IMR-90 (cell line): ENCODE measurements around the gene CEP104. TPM values are rescaled to one million over a fixed set of nuclear protein-coding genes. Genes with fewer than 3 reads are reported as not detected.

Experiments
- ATAC-seq: fragments of 200-7000 bp; cut with Tn5 transposase; 2 replicates; pipeline ENCODE4 v1.9.1; 2020; ENCODE audit warnings: low read depth, mild to moderate bottlenecking, moderate library complexity
- BruUV-seq: library from RNA; stranded (reverse); fragments of 400-500 nt; replicated peaks from 2 replicates; lab custom pipeline; 2021; lab: Mats Ljungman, UMichigan
- CTCF ChIA-PET: fragments of 300-600 bp; formaldehyde crosslinking; extraction: SDS; loops from one replicate; lab custom pipeline; 2021; ENCODE audit warnings: antibody characterized with exemption; lab: Yijun Ruan, JAX
- POLR2A ChIA-PET: fragments of 300-600 bp; sonication (Branson Sonifier 250); formaldehyde crosslinking; loops from one replicate; lab custom pipeline; 2022; ENCODE audit warnings: antibody characterized with exemption; ENCODE audit not compliant: unreplicated experiment; lab: Charles Lee
- DNase-seq: peaks from one replicate; pipeline ENCODE4 v3.0.0; 2013
- H2AFZ ChIP-seq: replicated peaks from 2 replicates; pipeline ENCODE3; 2013; ENCODE audit warnings: low read length, mild to moderate bottlenecking; ENCODE audit not compliant: poor library complexity
- H2AK5ac ChIP-seq: 2 replicates; pipeline ENCODE4 v1.6.1; 2013; ENCODE audit warnings: low read depth, low read length, inconsistent platforms
- H2AK9ac ChIP-seq: replicated peaks from 2 replicates; pipeline ENCODE3; 2013; ENCODE audit warnings: mild to moderate bottlenecking, low read depth, low read length, moderate library complexity; ENCODE audit not compliant: poor library complexity
- H2BK120ac ChIP-seq: 2 replicates; pipeline ENCODE4 v1.6.1; 2013; ENCODE audit warnings: low read depth, low read length, inconsistent platforms
- H2BK15ac ChIP-seq: 3 replicates; pipeline ENCODE4 v1.6.1; 2013; ENCODE audit warnings: low read depth, low read length, inconsistent platforms
- H2BK20ac ChIP-seq: 2 replicates; pipeline ENCODE4 v1.6.1; 2013; ENCODE audit warnings: low read depth, mild to moderate bottlenecking, inconsistent platforms, low read length, moderate library complexity
- H2BK5ac ChIP-seq: 2 replicates; pipeline ENCODE4 v1.6.1; 2013; ENCODE audit warnings: mild to moderate bottlenecking, low read depth, low read length, inconsistent platforms; ENCODE audit not compliant: poor library complexity, severe bottlenecking
- H3K14ac ChIP-seq: replicated peaks from 2 replicates; pipeline ENCODE4 v1.6.1; 2013; ENCODE audit warnings: low read depth, low read length, inconsistent platforms
- H3K18ac ChIP-seq: 2 replicates; pipeline ENCODE4 v1.6.1; 2013; ENCODE audit warnings: low read depth, low read length, control low read depth
- H3K23ac ChIP-seq: 2 replicates; pipeline ENCODE4 v1.6.1; 2013; ENCODE audit warnings: low read depth, low read length, inconsistent platforms
- H3K27ac ChIP-seq: 2 replicates; pipeline ENCODE4 v1.5.1; 2013; ENCODE audit warnings: mild to moderate bottlenecking, control low read depth, low read length; ENCODE audit not compliant: insufficient read depth
- H3K27me3 ChIP-seq: 2 replicates; pipeline ENCODE4 v1.6.1; 2013; ENCODE audit warnings: low read length; ENCODE audit not compliant: control insufficient read depth, insufficient read depth
- H3K36me3 ChIP-seq: 2 replicates; pipeline ENCODE4 v1.6.1; 2013; ENCODE audit warnings: low read length, mixed read lengths; ENCODE audit not compliant: control insufficient read depth, insufficient read depth
- H3K4ac ChIP-seq: 2 replicates; pipeline ENCODE4 v1.6.1; 2013; ENCODE audit warnings: low read depth, low read length, inconsistent platforms
- H3K4me1 ChIP-seq: 2 replicates; pipeline ENCODE4 v1.6.1; 2013; ENCODE audit warnings: low read length, mixed read lengths; ENCODE audit not compliant: control insufficient read depth, insufficient read depth
- H3K4me2 ChIP-seq: 2 replicates; pipeline ENCODE4 v1.6.1; 2013; ENCODE audit warnings: low read depth, mild to moderate bottlenecking, control low read depth, low read length, moderate library complexity
- H3K4me3 ChIP-seq: 2 replicates; pipeline ENCODE4 v1.5.1; 2013; ENCODE audit warnings: low read depth, mild to moderate bottlenecking, control low read depth, low read length, moderate library complexity; ENCODE audit not compliant: insufficient read depth
- H3K56ac ChIP-seq: 2 replicates; pipeline ENCODE4 v1.6.1; 2013; ENCODE audit warnings: low read length, inconsistent platforms; ENCODE audit not compliant: insufficient read depth; ENCODE audit errors: extremely low read depth
- H3K79me1 ChIP-seq, 2 experiments: 2 replicates each; pipeline ENCODE4 v1.6.1; 2013; ENCODE audit warnings: low read length in 2 of 2, inconsistent platforms in 1 of 2, low read depth in 1 of 2
- H3K9ac ChIP-seq: 2 replicates; pipeline ENCODE4 v1.6.1; 2013; ENCODE audit warnings: low read depth, low read length, control low read depth
- H3K9me1 ChIP-seq: 2 replicates; pipeline ENCODE4 v1.6.1; 2013; ENCODE audit warnings: low read length, inconsistent platforms; ENCODE audit not compliant: insufficient read depth
- H3K9me3 ChIP-seq: 2 replicates; pipeline ENCODE4 v1.6.1; 2013; ENCODE audit warnings: low read length; ENCODE audit not compliant: control insufficient read depth, insufficient read depth
- H4K20me1 ChIP-seq: 2 replicates; pipeline ENCODE4 v1.6.1; 2013; ENCODE audit warnings: low read length, inconsistent platforms; ENCODE audit not compliant: insufficient read depth
- H4K5ac ChIP-seq: 2 replicates; pipeline ENCODE4 v1.6.1; 2013; ENCODE audit warnings: mild to moderate bottlenecking, low read depth, low read length, control low read depth
- H4K8ac ChIP-seq, 2 experiments: 2 replicates each; pipeline ENCODE4 v1.6.1; 2013; ENCODE audit warnings: low read depth in 2 of 2, low read length in 2 of 2, control low read depth in 1 of 2, inconsistent platforms in 1 of 2
- H4K91ac ChIP-seq: 2 replicates; pipeline ENCODE4 v1.6.1; 2013; ENCODE audit warnings: low read depth, low read length, inconsistent platforms; ENCODE audit not compliant: insufficient read depth
- CEBPB ChIP-seq: IDR thresholded peaks from 2 replicates; pipeline ENCODE4 v1.6.1; 2012; ENCODE audit warnings: low read depth, low read length, improper control_type of control experiment
- CHD1 ChIP-seq: IDR thresholded peaks from 2 replicates; pipeline ENCODE4 v1.6.1; 2012; ENCODE audit warnings: low read depth, low read length, improper control_type of control experiment
- CTCF ChIP-seq: conservative IDR thresholded peaks from 2 replicates; pipeline ENCODE4 v1.5.1; 2012; ENCODE audit warnings: mild to moderate bottlenecking, low read depth, low read length, improper control_type of control experiment
- ELK1 ChIP-seq: fragments of 150-350 bp; IDR thresholded peaks from 2 replicates; pipeline ENCODE4 v1.6.1; 2016; ENCODE audit warnings: low read depth, mild to moderate bottlenecking, low read length, moderate library complexity, borderline replicate concordance
- FOS ChIP-seq: fragments of 150-350 bp; IDR thresholded peaks from 2 replicates; pipeline ENCODE4 v1.6.1; 2016; ENCODE audit warnings: low read depth, low read length
- MAFK ChIP-seq: IDR thresholded peaks from 2 replicates; pipeline ENCODE4 v1.6.1; 2012; ENCODE audit warnings: low read depth, low read length, improper control_type of control experiment
- MAZ ChIP-seq: IDR thresholded peaks from 2 replicates; pipeline ENCODE4 v1.6.1; 2012; ENCODE audit warnings: low read depth, mild to moderate bottlenecking, low read length, improper control_type of control experiment, moderate library complexity, borderline replicate concordance
- MXI1 ChIP-seq: IDR thresholded peaks from 2 replicates; pipeline ENCODE4 v1.6.1; 2012; ENCODE audit warnings: low read depth, mild to moderate bottlenecking, low read length, moderate library complexity, borderline replicate concordance
- NFE2L2 ChIP-seq: fragments of 150-350 bp; IDR thresholded peaks from 2 replicates; pipeline ENCODE4 v1.6.1; 2016; ENCODE audit warnings: low read depth, mild to moderate bottlenecking, low read length
- POLR2A ChIP-seq: IDR thresholded peaks from 2 replicates; pipeline ENCODE4 v1.6.1; 2012; ENCODE audit warnings: mild to moderate bottlenecking, low read depth, low read length
- RCOR1 ChIP-seq: IDR thresholded peaks from 2 replicates; pipeline ENCODE4 v1.6.1; 2012; ENCODE audit warnings: mild to moderate bottlenecking, low read length, improper control_type of control experiment; ENCODE audit not compliant: insufficient replicate concordance
- RFX5 ChIP-seq: IDR thresholded peaks from 2 replicates; pipeline ENCODE4 v1.8.0; 2012; ENCODE audit warnings: low read depth, mild to moderate bottlenecking, low read length, moderate library complexity
- SMC3 ChIP-seq: fragments of 150-350 bp; IDR thresholded peaks from 2 replicates; pipeline ENCODE4 v1.6.1; 2016; ENCODE audit warnings: low read depth, mild to moderate bottlenecking, antibody characterized with exemption, low read length, moderate library complexity
- USF2 ChIP-seq: fragments of 150-350 bp; IDR thresholded peaks from 2 replicates; pipeline ENCODE4 v1.6.1; 2017; ENCODE audit warnings: mild to moderate bottlenecking, antibody characterized with exemption, low read length, low read depth
- WGBS, 2 experiments: methylation state at CpG; one replicate each; pipeline versions ENCODE4 v1.1.5 to v1.1.7; 2013; ENCODE audit warnings: missing lambda C conversion rate in 2 of 2; ENCODE audit not compliant: insufficient read length in 1 of 2; ENCODE audit errors: extremely low coverage in 2 of 2; 5-methylcytosine and 5-hydroxymethylcytosine counted together
- dilution Hi-C: fragments of 300-500 bp; cut with HindIII; formaldehyde crosslinking; loops from one replicate; pipeline ENCODE4 v1.14.3; 2018; ENCODE audit warnings: low sequenced_read_pairs; ENCODE audit not compliant: unreplicated experiment
- in situ Hi-C: fragments of 300-500 bp; cut with MboI; formaldehyde crosslinking; loops from 3 replicates; pipeline ENCODE4 v1.14.3; 2019; ENCODE audit warnings: low sequenced_read_pairs, inconsistent platforms, mixed read lengths
- intact Hi-C: fragments of 100-400 bp; cut with micrococcal nuclease; formaldehyde crosslinking; loops from 2 replicates; pipeline ENCODE4 v1.10.0; 2022
- polyA plus RNA-seq, 3 experiments: library from polyadenylated mRNA; depleted of rRNA; stranded (reverse); fragments of >200 nt; gene quantifications; 2 replicates each; pipeline ENCODE4 v1.2.3, GENCODE V29; 2012; ENCODE audit warnings: low replicate concordance in 1 of 3
- total RNA-seq: library from RNA; depleted of rRNA; stranded (reverse); fragments of >200 nt; gene quantifications from 2 replicates; pipeline ENCODE4 v1.2.3, GENCODE V29; 2012

CEP104 gene
- total and polyA plus RNA-seq, 2 of the 4 experiments (the other 2 are of a cell fraction), result 14.3 to 17.5 TPM

GRCh38 chr1:3795453-3796214 is 61.4 kb downstream of the CEP104 start:
- Histone ChIP-seq H3K4me2 (peak overlapping the region; percentile 98), H3K27me3 (no peaks in the 10 kb centered on the region), H3K56ac (no peak overlapping the region), H3K9ac (peak overlapping the region; percentile 87), H2AK5ac (no peak overlapping the region; the same call in 1 of the 2 replicates), H4K5ac (peak overlapping the region; percentile 71; the same call in 1 of the 2 replicates), H2BK20ac (no peak overlapping the region), H4K8ac (no peak overlapping the region), H2BK5ac (no peak overlapping the region), H2AK9ac (peak overlapping the region; percentile 93), H3K4me1 (peaks cover 7% of the 10 kb centered on the region; the same call in 1 of the 2 replicates), H3K4ac (peak overlapping the region; percentile 32; the same call in 1 of the 2 replicates), H3K14ac (no peak overlapping the region), H3K27ac (peak overlapping the region; percentile 58; the same call in 1 of the 2 replicates), H3K4me3 (peak overlapping the region; percentile 71), H4K91ac (no peak overlapping the region), H3K23ac (no peak overlapping the region), H2AFZ (peak overlapping the region; percentile 97), H2BK15ac (no peak overlapping the region), H3K79me1 (peaks cover 8 to 39% of the 10 kb centered on the region in 2 experiments; a peak in 3 of 4 replicates), H4K20me1 (peaks cover 38% of the 10 kb centered on the region), H2BK120ac (no peak overlapping the region), H3K9me1 (peaks cover 4% of the 10 kb centered on the region; the same call in 1 of the 2 replicates), H3K36me3 (peaks cover 11% of the 10 kb centered on the region), H3K9me3 (no peaks in the 10 kb centered on the region), H3K18ac (no peak overlapping the region)
- WGBS, 2 experiments, result 2% methylated on average over 28 of the region's 53 CpGs; no CpG with 5 or more reads in 1 of the 2 experiments
- BruUV-seq, result no TSS peak
- dilution Hi-C loops (no loop called here), intact Hi-C loops (no loop called here), in situ Hi-C loops (no loop called here)
- DNase-seq (no peak), ATAC-seq (peak; percentile 33)
- ChIA-PET POLR2A (no interaction called here), CTCF (interaction anchor here (0.7 kb wide), 1 partner anchor 73 kb away, joined by 4 read pairs; no protein-coding TSS in a partner anchor)
- no peak for TF ChIP-seq RFX5
- no peak for TF ChIP-seq MAZ
- no peak for TF ChIP-seq MAFK
- TF ChIP-seq CHD1, result no peak
- TF ChIP-seq SMC3, result no peak
- no peak for TF ChIP-seq USF2
- no peak for TF ChIP-seq CEBPB
- no peak for TF ChIP-seq MXI1
- no peak for TF ChIP-seq CTCF
- no peak for TF ChIP-seq RCOR1
- no peak for TF ChIP-seq ELK1
- no peak for TF ChIP-seq POLR2A
- TF ChIP-seq NFE2L2, result no peak
- TF ChIP-seq FOS, result no peak
